Activated CD8-positive, alpha-beta T cell treated with anti-CD3 and anti-CD28 coated beads for 36 hours (primary cell): ENCODE results near the gene MICAL1. TPM values are rescaled to one million over a fixed set of nuclear protein-coding genes. Genes with fewer than 3 reads are reported as not detected.

Source experiments
- ATAC-seq: fragments of 200-7000 bp; cut with Tn5 transposase; one replicate; pipeline ENCODE4 v1.10.0; 2021; ENCODE audit warnings: mild to moderate bottlenecking, moderate library complexity
- CTCF ChIA-PET: fragments of 350-600 bp; sonication (Branson Sonifier 250); formaldehyde crosslinking; loops from one replicate; lab custom pipeline; 2021; ENCODE audit warnings: antibody characterized with exemption; lab: Charles Lee
- POLR2A ChIA-PET: fragments of 350-600 bp; sonication (Branson Sonifier 250); formaldehyde crosslinking; loops from one replicate; lab custom pipeline; 2021; ENCODE audit warnings: antibody characterized with exemption; lab: Charles Lee
- DNase-seq: peaks from one replicate; pipeline ENCODE4 v3.0.0-alpha.2; 2020
- H3K27ac Mint-ChIP-seq: one replicate; pipeline ENCODE4 v1.8.0; 2021; ENCODE audit warnings: mild to moderate bottlenecking, mixed read lengths
- H3K27me3 Mint-ChIP-seq: one replicate; pipeline ENCODE4 v1.8.0; 2021; ENCODE audit warnings: mixed read lengths
- H3K36me3 Mint-ChIP-seq: one replicate; pipeline ENCODE4 v1.8.0; 2021; ENCODE audit warnings: low read depth, mixed read lengths
- H3K4me1 Mint-ChIP-seq: one replicate; pipeline ENCODE4 v1.8.0; 2021; ENCODE audit warnings: low read depth, mixed read lengths
- H3K4me3 Mint-ChIP-seq: one replicate; pipeline ENCODE4 v1.8.0; 2021; ENCODE audit warnings: mild to moderate bottlenecking, moderate library complexity, mixed read lengths
- H3K9me3 Mint-ChIP-seq: one replicate; pipeline ENCODE4 v1.8.0; 2021; ENCODE audit warnings: mixed read lengths
- CTCF ChIP-seq: fragments of 200-600 bp; IDR thresholded peaks from one replicate; pipeline ENCODE4 v1.8.0; 2022; ENCODE audit warnings: antibody characterized with exemption, mild to moderate bottlenecking
- intact Hi-C: fragments of 100-400 bp; cut with micrococcal nuclease; formaldehyde crosslinking; loops from one replicate; pipeline ENCODE4 v1.10.0; 2022
- total RNA-seq, 2 experiments: library from RNA; stranded (reverse); gene quantifications; one replicate each; pipeline ENCODE4 v1.2.3, GENCODE V29; 2021

The MICAL1 gene
- total RNA-seq, 2 experiments from 2014 or later, result 17.7 TPM

GRCh38 chr6:109448615-109449014, 7.0 kb downstream of the MICAL1 start:
- DNase-seq (no peak), ATAC-seq (no peak)
- Mint-ChIP-seq H3K27ac (no peak overlapping the region), H3K4me3 (no peak overlapping the region), H3K4me1 (peaks cover 34% of the 10 kb centered on the region), H3K27me3 (no peaks in the 10 kb centered on the region), H3K9me3 (no peaks in the 10 kb centered on the region), H3K36me3 (peaks cover 14% of the 10 kb centered on the region)
- CTCF ChIA-PET, result interaction anchor here (1.1 kb wide), 1 partner anchor 65 kb away, joined by 3 read pairs; no protein-coding TSS in a partner anchor
- intact Hi-C loops, result no loop called here
- TF ChIP-seq CTCF, result no peak
- POLR2A ChIA-PET, result interaction anchor here (0.6 to 2.4 kb wide), 7 partner anchors 7 to 140 kb away, joined by 3 to 16 read pairs (median 3); partner anchors contain the start of genes PPIL6 and SMPD2

GRCh38 chr6:109447878-109448555, 7.6 kb downstream of the MICAL1 start:
- Mint-ChIP-seq H3K36me3 (peaks cover 20% of the 10 kb centered on the region), H3K4me1 (peaks cover 36% of the 10 kb centered on the region), H3K9me3 (no peaks in the 10 kb centered on the region), H3K27me3 (no peaks in the 10 kb centered on the region), H3K4me3 (no peak overlapping the region), H3K27ac (peak overlapping the region; percentile 22)
- ChIA-PET POLR2A (interaction anchor here (0.6 to 1.6 kb wide), 6 partner anchors 9 to 203 kb away, joined by 3 to 7 read pairs (median 3); no protein-coding TSS in a partner anchor), CTCF (interaction anchor here (1.1 kb wide), 1 partner anchor 64 kb away, joined by 3 read pairs; no protein-coding TSS in a partner anchor)
- TF ChIP-seq CTCF, result no peak
- intact Hi-C loops, result no loop called here
- no peak for ATAC-seq
- DNase-seq, result no peak

- H3K36me3 Mint-ChIP-seq, result peaks cover 27% of the 10 kb centered on the region
- ChIA-PET POLR2A (interaction anchor here (8.9 kb wide), 1 partner anchor 8 kb away, joined by 119 read pairs; the partner anchor contains the start of gene MICAL1), CTCF (no interaction called here)
- peaks cover 40% of the 10 kb centered on the region for H3K4me1 Mint-ChIP-seq
- no peak overlapping the region for H3K4me3 Mint-ChIP-seq
- no peaks in the 10 kb centered on the region for H3K27me3 Mint-ChIP-seq
- intact Hi-C loops, result no loop called here
- TF ChIP-seq CTCF, result no peak
- ATAC-seq, result no peak
- no peak for DNase-seq
- H3K27ac Mint-ChIP-seq, result no peak overlapping the region
- H3K9me3 Mint-ChIP-seq, result no peaks in the 10 kb centered on the region
These were observed 8.5 kb downstream of the MICAL1 start for GRCh38 chr6:109447087-109447486.

DNA sequence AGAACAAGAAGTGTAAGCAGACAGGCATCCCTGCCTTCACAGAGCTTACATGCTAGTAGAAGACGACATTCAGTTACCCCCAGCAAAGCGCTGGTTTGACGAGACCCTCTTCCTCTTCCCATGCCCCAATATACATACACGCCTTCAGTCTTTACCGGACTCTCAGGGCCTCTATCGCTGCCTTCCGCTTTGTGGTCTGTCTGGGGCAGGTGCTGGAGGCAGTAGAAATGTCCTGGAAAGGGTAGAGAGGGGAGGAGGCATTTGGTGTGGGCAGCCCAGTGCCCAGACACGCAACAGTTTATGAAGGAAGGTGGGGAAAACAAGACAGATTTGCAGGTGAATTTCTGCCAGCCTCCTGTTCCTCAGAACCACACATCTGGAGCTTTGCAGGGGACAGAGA, 9.0 kb downstream of the MICAL1 start:
- DNase-seq, result no peak
- ChIA-PET CTCF (no interaction called here), POLR2A (interaction anchor here (8.9 kb wide), 1 partner anchor 9 kb away, joined by 119 read pairs; the partner anchor contains the start of gene MICAL1)
- Mint-ChIP-seq H3K4me1 (peaks cover 42% of the 10 kb centered on the region), H3K36me3 (peaks cover 30% of the 10 kb centered on the region), H3K27ac (peak overlapping the region; percentile 1), H3K4me3 (no peak overlapping the region), H3K27me3 (no peaks in the 10 kb centered on the region), H3K9me3 (no peaks in the 10 kb centered on the region)
- ATAC-seq, result no peak
- no peak for TF ChIP-seq CTCF
- intact Hi-C loops, result no loop called here

DNA sequence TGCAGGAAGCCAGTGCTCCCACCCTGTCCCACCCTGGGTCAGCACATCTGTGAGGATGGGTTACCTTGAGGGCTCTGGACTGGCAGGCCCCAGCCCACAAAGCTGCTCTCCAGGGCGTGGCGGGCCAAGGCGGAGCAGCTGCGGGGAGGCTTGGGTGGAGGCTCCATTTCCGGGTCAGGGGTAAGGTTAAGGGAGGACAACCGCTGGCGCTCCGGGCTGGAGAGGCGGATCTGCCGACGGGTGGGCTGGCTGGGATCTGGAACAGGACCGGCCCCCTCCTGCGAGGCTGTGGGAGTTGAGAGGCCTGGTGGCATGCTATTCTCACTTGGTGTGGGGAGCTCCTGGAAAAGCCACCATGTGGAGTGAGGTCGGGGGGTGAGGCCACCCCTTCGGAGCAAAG, 9.5 kb downstream of the MICAL1 start:
- intact Hi-C loops, result no loop called here
- ChIA-PET CTCF (interaction anchor here (1.0 to 1.6 kb wide), 2 partner anchors 10 to 594 kb away, joined by 3 to 6 read pairs; no protein-coding TSS in a partner anchor), POLR2A (interaction anchor here (0.8 to 8.9 kb wide), 3 partner anchors 9 to 64 kb away, joined by 3 to 119 read pairs (median 3); partner anchors contain the start of genes CD164 and MICAL1)
- no peaks in the 10 kb centered on the region for H3K27me3 Mint-ChIP-seq
- ATAC-seq, result no peak
- H3K4me3 Mint-ChIP-seq, result no peak overlapping the region
- H3K4me1 Mint-ChIP-seq, result peaks cover 44% of the 10 kb centered on the region
- DNase-seq, result no peak
- H3K36me3 Mint-ChIP-seq, result peaks cover 30% of the 10 kb centered on the region
- no peak overlapping the region for H3K27ac Mint-ChIP-seq
- no peak for TF ChIP-seq CTCF
- no peaks in the 10 kb centered on the region for H3K9me3 Mint-ChIP-seq
